HEK293 (cell line): ENCODE measurements around the gene FGFR2.

ENCODE experiments used
- CTCF ChIP-seq: fragments of 450-650 bp; formaldehyde crosslinking; IDR thresholded peaks from 2 replicates; pipeline ENCODE4 v1.5.1; 2016; ENCODE audit warnings: missing biosample characterization, missing genetic modification characterization
- ELK4 ChIP-seq: IDR thresholded peaks from 2 replicates; pipeline ENCODE4 v1.6.1; 2011; ENCODE audit warnings: mild to moderate bottlenecking, low read depth, low read length, borderline replicate concordance
- GFI1B ChIP-seq: fragments of 450-650 bp; formaldehyde crosslinking; IDR thresholded peaks from 2 replicates; pipeline ENCODE4 v1.5.1; 2016; ENCODE audit warnings: missing biosample characterization, missing genetic modification characterization
- SP2 ChIP-seq: fragments of 450-650 bp; formaldehyde crosslinking; IDR thresholded peaks from 2 replicates; pipeline ENCODE4 v1.5.1; 2016; ENCODE audit warnings: missing biosample characterization, missing genetic modification characterization
- SP3 ChIP-seq: fragments of 450-650 bp; formaldehyde crosslinking; IDR thresholded peaks from 2 replicates; pipeline ENCODE4 v1.5.1; 2016; ENCODE audit warnings: missing biosample characterization, missing genetic modification characterization
- YY2 ChIP-seq: fragments of 450-650 bp; formaldehyde crosslinking; IDR thresholded peaks from 2 replicates; pipeline ENCODE4 v1.5.1; 2016; ENCODE audit warnings: missing biosample characterization, missing genetic modification characterization
- ZNF26 ChIP-seq: fragments of 450-650 bp; formaldehyde crosslinking; IDR thresholded peaks from 2 replicates; pipeline ENCODE4 v1.5.1; 2016; ENCODE audit warnings: missing biosample characterization, missing genetic modification characterization
- ZNF473 ChIP-seq: fragments of 450-650 bp; formaldehyde crosslinking; IDR thresholded peaks from 2 replicates; pipeline ENCODE4 v1.5.1; 2017; ENCODE audit warnings: missing biosample characterization, missing genetic modification characterization
- ZNF629 ChIP-seq: fragments of 450-650 bp; formaldehyde crosslinking; IDR thresholded peaks from 2 replicates; pipeline ENCODE4 v1.5.1; 2017; ENCODE audit warnings: missing biosample characterization, missing genetic modification characterization

GRCh38 chr10:121637437-121637836 lies 39.2 kb upstream of the FGFR2 start:
- no peak for TF ChIP-seq YY2 (tag by site-specific recombination)
- TF ChIP-seq ZNF26 (tag by site-specific recombination) = no peak
- TF ChIP-seq CTCF = no peak
- TF ChIP-seq ELK4 = no peak
- TF ChIP-seq SP2 (tag by site-specific recombination) = no peak
- TF ChIP-seq SP3 (tag by site-specific recombination) = no peak
- TF ChIP-seq GFI1B (tag by site-specific recombination) = no peak
- no peak for TF ChIP-seq ZNF629
- TF ChIP-seq ZNF473 (tag by site-specific recombination) = no peak
